Activated naive CD8-positive, alpha-beta T cell treated with anti-CD3 and anti-CD28 coated beads, Interleukin-2, amount 50 U/mL, for 16 hours (primary cell): ENCODE results near the gene TMC6.
"Not testable (repeated sequence)": the region's sequence is repeated elsewhere in the genome, so short reads cannot be mapped to it uniquely, and the experiment has no call there.

Experiments
- DNase-seq: peaks from one replicate; pipeline ENCODE4 v3.0.0-alpha.2; 2020; ENCODE audit warnings: low read depth, low spot score

Gene TMC6

GRCh38 chr17:78124836-78125137 is 3.8 kb downstream of the TMC6 start:
- DNase-seq, result no peak

GRCh38 chr17:78124081-78124835 is 4.3 kb downstream of the TMC6 start:
- no peak for DNase-seq

GRCh38 chr17:78123258-78123929 is 5.2 kb downstream of the TMC6 start:
- DNase-seq, result no peak

GRCh38 chr17:78122931-78123249 is 5.7 kb downstream of the TMC6 start:
- DNase-seq, result no peak

GRCh38 chr17:78122216-78122930 is 6.2 kb downstream of the TMC6 start:
- DNase-seq, result no peak

DNA sequence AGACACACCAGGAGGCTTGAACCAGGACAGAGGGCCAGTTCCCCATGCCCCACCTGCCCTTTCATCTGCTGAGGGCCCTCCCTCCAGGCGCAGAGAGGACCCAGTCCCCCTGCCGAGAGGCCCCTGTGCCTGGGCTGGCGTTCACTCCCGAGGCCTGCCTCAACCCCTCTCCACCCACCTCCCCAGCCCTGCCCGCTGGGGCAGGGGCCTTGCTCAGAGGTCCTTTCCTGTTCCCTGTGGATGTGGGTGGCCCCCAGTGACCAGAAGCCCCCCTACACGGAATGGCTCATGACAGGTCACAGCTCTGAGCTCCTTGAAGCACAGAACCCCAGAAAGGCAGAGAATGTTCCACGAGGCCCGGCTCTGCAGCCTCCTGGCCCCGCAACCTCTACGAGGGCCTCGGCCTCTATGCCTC is 6.7 kb downstream of the TMC6 start:
- no peak for DNase-seq

GRCh38 chr17:78120971-78121800 is 7.4 kb downstream of the TMC6 start:
- DNase-seq, result no peak

DNA sequence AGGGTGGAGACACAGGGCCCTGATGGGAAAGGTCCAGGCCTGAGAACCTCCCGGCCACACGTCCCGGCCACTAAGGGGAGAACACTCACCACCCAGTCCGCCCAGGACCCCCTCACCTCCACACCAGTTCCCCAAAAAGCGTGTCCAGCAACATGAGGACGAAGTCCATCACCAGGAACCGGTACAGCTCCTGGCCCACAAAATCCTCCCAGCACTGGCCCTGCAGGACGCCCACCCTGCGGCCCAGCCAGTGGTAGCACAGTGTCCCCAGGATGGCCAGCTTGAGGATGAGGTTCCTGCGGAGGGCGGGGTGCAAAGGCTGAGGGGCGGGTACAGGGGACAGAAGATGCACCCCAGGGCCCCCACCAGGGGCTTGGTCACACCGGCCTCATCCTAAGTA is 8.0 kb downstream of the TMC6 start:
- no peak for DNase-seq

GRCh38 chr17:78118801-78119241 is 9.7 kb downstream of the TMC6 start:
- no peak for DNase-seq

DNA sequence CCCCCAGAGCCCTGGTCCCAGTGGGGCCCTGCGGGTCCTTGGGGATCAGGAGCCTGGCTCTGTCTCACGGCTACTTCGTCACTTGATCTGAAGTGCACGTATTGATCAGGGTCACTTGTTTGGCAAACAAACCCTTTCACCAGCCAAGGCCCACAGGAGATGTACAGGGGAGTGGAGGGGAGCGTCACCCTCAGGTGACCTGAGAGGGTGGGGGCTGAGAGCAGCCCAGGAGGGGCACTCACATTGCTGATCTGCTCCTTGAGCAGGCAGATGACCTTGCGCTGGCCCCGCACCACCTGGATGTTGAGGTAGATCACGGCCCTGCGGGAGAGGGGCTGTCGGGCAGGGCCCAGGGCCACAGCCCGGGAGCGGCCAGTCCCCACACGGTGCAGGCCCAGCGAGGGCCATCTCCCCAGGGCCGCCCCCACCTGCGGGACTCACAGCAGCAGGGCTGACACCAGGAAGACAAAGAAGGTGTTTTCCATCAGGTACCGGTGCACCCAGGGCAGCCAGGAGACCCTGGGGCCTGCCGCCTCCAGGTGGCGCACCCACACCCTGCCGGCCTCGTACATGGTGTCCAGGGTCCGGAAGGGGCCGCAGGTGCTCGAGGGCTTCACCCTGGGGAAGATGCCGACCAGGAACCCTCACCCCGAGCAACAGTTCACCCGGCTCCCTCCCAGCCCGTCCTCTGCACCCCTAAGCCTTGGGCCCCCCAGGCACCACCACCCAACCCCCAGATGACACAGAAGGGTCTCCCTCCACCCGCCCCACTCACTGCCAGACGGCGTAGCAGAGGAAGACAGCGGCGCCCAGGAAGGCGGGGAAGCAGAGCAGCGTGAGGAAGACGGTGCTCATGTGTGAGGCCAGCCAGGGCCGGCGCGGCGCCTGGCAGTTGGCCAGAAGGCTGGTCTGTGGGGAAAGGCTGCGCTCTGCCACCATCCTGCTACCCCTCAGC is 11.3 kb downstream of the TMC6 start:
- DNase-seq, result no peak

DNA sequence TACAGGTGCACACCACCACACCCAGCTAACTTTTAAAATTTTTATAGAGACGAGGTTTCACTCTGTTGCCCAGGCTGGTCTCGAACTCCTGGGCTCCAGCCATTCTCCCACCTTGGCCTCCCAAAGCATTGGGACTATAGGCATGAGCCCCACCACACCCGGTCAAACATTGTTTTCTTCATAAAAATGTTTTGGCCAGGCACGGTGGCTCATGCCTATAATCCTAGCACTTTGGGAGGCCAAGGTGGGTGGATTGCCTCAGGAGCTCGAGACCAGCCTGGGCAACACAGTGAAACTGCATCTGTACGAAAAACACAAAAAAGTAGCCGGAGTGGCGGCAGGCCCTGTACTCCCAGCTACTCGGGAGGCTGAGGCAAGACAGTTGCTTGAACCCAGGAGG is 12.1 kb downstream of the TMC6 start:
- no peak for DNase-seq

DNA sequence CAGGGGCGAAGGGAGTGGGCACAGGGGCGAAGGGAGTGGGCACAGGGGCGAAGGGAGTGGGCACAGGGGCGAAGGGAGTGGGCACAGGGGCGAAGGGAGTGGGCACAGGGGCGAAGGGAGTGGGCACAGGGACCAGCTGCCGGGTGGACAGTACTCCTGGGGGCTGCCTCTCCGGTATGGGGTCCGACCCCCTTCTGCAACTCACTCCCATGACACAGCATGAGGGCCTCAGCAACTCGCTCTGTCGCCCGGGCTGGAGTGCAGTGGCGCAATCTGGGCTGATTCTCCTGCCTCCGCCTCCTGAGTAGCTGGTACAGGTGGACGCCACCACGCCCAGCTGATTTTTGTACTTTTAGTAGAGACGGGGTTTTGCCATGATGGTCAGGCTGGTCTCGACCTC is 12.8 kb downstream of the TMC6 start:
- DNase-seq, result not testable (repeated sequence)

- DNase-seq, result no peak
Observed at GRCh38 chr17:78114831-78115723, 13.5 kb downstream of the TMC6 start.

DNA sequence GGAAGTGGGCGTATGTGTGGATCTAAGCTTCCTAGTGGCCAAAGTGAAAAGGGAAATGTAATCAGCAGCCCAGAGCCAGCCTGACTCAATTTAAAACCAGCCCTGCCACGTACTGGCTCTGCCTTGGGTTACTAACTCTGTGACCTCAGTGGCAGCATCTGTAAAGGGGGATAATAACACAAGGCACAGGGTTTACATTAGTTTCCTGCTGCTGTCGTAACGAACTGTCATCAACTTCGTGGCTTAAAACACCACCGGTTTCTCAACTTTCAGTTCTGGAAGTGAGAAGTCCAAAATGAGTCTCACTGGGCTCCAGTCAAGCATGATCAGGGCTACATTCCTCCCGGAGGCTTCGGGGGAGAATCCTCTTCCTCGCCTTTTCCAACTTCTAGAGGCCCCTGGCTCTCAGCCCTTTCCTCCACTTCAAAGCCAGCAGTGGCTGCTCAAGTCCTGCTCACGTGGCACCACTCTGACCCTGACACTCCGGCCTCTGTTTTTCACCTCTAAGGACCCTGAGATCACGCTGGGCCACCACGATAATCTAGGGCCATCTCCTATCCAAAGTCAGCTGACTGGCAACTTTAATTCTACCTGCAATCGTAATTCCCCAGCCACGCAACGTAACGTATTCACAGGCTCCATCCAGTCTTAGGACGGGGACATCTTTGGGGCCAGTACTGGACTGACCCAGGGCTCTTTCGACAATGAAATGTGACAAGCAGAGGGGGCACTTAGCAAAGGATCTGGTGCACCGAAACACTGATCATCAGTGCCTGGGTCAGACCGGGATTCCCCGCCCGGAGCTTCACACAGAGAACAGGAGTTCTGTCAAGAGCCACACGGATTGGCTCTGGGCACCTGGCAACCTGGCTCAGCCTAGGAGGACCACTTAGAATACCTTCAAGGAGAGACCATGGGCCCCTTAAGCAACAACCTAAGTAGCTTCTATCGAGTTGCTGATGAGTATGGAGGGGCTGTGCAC is 14.5 kb downstream of the TMC6 start:
- DNase-seq, result no peak

DNA sequence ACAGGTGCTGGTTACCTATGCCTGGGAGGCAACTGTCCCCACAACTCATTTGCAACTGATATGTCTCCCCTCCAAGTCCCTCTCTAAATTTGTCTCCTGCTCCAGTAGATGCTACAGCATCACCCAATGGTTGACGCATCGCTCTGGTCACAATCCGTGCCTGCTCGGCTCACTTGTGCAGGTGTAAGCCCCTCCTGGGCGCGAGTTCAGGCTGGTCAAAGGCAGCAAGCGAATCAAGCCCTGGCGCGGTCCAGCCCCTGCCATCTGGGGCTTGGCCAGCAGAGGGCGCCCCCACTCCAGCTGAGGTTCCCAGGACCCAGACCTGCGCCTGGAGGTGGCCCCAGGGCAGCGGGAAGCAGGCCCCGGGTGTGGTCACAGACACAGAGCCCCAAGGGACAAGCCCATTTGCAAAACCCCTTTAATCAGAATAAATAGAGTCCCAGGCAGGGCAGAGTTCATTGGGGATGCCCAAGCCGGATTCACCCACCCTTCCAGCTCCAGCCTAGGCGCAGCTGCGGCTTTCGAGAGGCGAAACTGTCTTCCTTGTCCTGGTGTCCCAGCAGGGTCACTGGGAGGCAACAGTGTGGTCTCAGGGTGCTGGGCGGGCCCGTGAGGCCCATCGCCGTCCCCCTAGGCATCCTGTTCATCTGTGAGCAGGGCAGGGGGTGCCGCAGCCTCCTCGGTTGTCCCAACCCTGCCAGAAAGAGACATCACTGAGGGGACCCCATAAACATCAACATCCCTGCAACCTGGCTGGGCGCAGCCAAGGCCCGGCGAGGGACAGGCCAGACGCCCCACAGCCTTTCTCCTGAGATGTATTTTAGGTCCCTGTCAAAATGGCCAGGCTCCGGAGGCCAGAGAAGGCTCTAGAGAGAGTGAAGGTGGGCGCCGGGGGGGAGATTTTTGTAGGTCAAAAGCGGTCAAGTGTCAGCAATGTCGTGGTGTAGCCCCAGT is 15.8 kb downstream of the TMC6 start:
- DNase-seq, result no peak

DNA sequence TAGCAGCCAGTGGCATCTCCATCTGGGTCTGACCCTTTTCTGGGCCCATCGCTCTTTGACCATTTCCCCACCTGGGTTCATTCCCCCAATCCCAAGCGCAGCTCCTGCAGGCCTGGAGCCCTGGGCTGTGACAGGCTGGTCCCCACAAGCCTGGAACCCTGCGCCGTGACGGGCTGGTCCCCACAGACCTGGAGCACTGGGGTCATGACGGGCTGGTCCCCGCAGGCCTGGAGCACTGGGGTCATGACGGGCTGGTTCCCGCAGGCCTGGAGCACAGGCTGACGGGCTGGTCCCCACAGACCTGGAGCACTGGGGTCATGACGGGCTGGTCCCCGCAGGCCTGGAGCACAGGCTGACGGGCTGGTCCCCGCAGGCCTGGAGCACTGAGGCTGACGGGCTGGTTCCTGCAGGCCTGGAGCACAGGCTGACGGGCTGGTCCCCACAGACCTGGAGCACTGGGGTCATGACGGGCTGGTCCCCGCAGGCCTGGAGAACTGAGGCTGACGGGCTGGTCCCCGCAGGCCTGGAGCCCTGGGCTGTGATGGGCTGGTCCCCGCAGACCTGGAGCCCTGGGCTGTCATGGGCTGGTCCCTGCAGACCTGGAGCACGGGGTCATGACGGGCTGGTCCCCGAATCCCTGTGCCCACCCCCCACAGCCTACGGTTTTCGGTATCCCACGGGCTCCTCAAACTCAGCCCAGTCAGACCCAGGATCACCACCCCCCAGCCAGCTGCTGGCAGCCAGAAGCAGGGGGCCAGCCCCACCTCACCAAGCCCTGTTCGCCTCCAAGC is 16.6 kb downstream of the TMC6 start:
- DNase-seq, result no peak
